Choroid plexus epithelial cell (primary cell): ENCODE data around the gene NUP50.

Experiments
- DNase-seq: peaks from one replicate; pipeline ENCODE4 v3.0.0-alpha.2; 2010; ENCODE audit warnings: low read depth
- H3K4me3 ChIP-seq: 2 replicates; pipeline ENCODE4 v1.5.1; 2011; ENCODE audit warnings: low read depth, mild to moderate bottlenecking, control low read depth, low read length, moderate library complexity
- CTCF ChIP-seq: conservative IDR thresholded peaks from 2 replicates; pipeline ENCODE4 v1.5.1; 2011; ENCODE audit warnings: low read depth, mild to moderate bottlenecking, control low read depth, inconsistent platforms, low read length, moderate library complexity

Gene NUP50

GRCh38 chr22:45159652-45160462 lies 3.9 kb upstream of the NUP50 start:
- no peak overlapping the region for H3K4me3 ChIP-seq
- peak; percentile 23 for TF ChIP-seq CTCF
- peak; percentile 68 for DNase-seq

GRCh38 chr22:45162531-45162930 lies 1.2 kb upstream of the NUP50 start:
- H3K4me3 ChIP-seq, result peak overlapping the region; percentile 87
- TF ChIP-seq CTCF, result no peak
- no peak for DNase-seq

- no peak for TF ChIP-seq CTCF
- peak; percentile 56 for DNase-seq
- H3K4me3 ChIP-seq, result peak overlapping the region; percentile 87
Observed at GRCh38 chr22:45163099-45163450, 650 bp upstream of the NUP50 start.

- no peak for TF ChIP-seq CTCF
- peak; percentile 39 for DNase-seq
Observed at GRCh38 chr22:45164270-45165088, 754 bp downstream of the NUP50 start.

GRCh38 chr22:45166932-45167331 lies 3.2 kb downstream of the NUP50 start:
- no peak for DNase-seq
- H3K4me3 ChIP-seq, result no peak overlapping the region
- no peak for TF ChIP-seq CTCF

More at GRCh38 chr22:45164270-45165088, 754 bp downstream of the NUP50 start:
- peak overlapping the region; percentile 87 for H3K4me3 ChIP-seq

GRCh38 chr22:45169591-45170466 lies 6.1 kb downstream of the NUP50 start:
- TF ChIP-seq CTCF, result no peak
- no peak for DNase-seq
- no peak overlapping the region for H3K4me3 ChIP-seq
